Testis (tissue), 3 donors: ENCODE measurements around the gene PAWR. TPM values are rescaled to one million over a fixed set of nuclear protein-coding genes. Genes with fewer than 3 reads are reported as not detected.

ENCODE experiments used
- DNase-seq: peaks from one replicate; pipeline ENCODE4 v3.0.0-alpha.2; 2019
- H3K27ac ChIP-seq, 2 donors: fragments of 200-600 bp; sonication (generic); one replicate each; pipeline ENCODE4 v1.5.1; 2019
- H3K27me3 ChIP-seq: fragments of 200-600 bp; sonication (generic); one replicate; pipeline ENCODE4 v1.5.1; 2019
- H3K36me3 ChIP-seq: fragments of 200-600 bp; sonication (generic); one replicate; pipeline ENCODE4 v1.5.1; 2017; ENCODE audit warnings: low read depth; ENCODE audit errors: missing control alignments
- H3K4me1 ChIP-seq: fragments of 200-600 bp; sonication (generic); one replicate; pipeline ENCODE4 v1.5.1; 2019
- H3K4me3 ChIP-seq, 2 donors: fragments of 200-600 bp; sonication (generic); one replicate each; pipeline ENCODE4 v1.5.1; 2017 to 2019
- H3K9me3 ChIP-seq: fragments of 200-600 bp; sonication (generic); one replicate; pipeline ENCODE4 v1.5.1; 2017
- CTCF ChIP-seq, 3 experiments: fragments of 450-650 bp in 2 of 3; fragments of 200-600 bp in 1 of 3; sonication (generic) in 1 of 3; IDR thresholded peaks; one replicate each; pipeline ENCODE4 v1.5.1; 2016 to 2019; ENCODE audit warnings: antibody characterized with exemption in 3 of 3, mild to moderate bottlenecking in 2 of 3, moderate library complexity in 1 of 3
- POLR2A ChIP-seq: fragments of 450-650 bp; IDR thresholded peaks from one replicate; pipeline ENCODE4 v1.6.1; 2017; ENCODE audit warnings: antibody characterized with exemption, mild to moderate bottlenecking, moderate library complexity
- WGBS, 2 donors: methylation state at CpG; one replicate each; pipeline ENCODE4 v1.1.5; 2018; 5-methylcytosine and 5-hydroxymethylcytosine counted together
- intact Hi-C: fragments of 100-400 bp; cut with DNase I; formaldehyde crosslinking; loops from one replicate; pipeline ENCODE4 v1.15.1; 2023; ENCODE audit warnings: low total_unique reads
- polyA plus RNA-seq: library from polyadenylated mRNA; stranded (reverse); fragments of 350-450 nt; fragmentation: Illumina TruSeq; extraction: RNeasy Lipid Tissue Mini Kit (QIAGEN cat#74804); gene quantifications from one replicate; pipeline ENCODE4 v1.2.3, GENCODE V29; 2014; ENCODE audit warnings: low read depth, low replicate concordance; ENCODE audit not compliant: insufficient read depth
- total RNA-seq, 2 donors: library from RNA; depleted of rRNA; stranded (reverse); fragments of >200 nt; gene quantifications; one replicate each; pipeline ENCODE4 v1.2.3, GENCODE V29; 2016

Gene PAWR
- total and polyA plus RNA-seq, 3 donors from 2014 or later = 37.2 to 59.2 (median 50.2) TPM

DNA sequence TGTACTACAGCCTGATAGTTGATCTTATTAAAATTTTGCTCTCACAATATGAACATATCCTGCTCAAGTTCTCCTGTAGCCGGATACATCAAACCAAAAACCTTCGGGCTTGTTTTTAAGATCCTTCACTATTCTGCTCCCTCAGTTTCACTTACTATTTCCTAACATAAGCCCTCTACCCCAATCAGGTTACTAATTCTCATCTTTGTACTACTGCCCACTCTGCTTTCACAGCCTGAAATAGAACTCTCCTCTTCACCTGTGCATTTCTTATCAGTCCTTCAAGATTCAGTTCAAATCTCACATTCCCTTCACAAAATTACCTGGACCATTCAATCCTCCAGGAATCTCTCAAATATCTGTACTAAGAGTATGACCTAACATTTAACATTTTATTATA lies 14.2 kb downstream of the PAWR start:
- Histone ChIP-seq H3K4me3 (no peak overlapping the region), H3K27me3 (no peaks in the 10 kb centered on the region), H3K27ac (no peak overlapping the region), H3K36me3 (no peaks in the 10 kb centered on the region), H3K4me1 (peaks cover 2% of the 10 kb centered on the region), H3K9me3 (no peaks in the 10 kb centered on the region)
- no peak for DNase-seq
- TF ChIP-seq CTCF (IDR thresholded peaks at IDR 0.05) = no peak
- no peak for TF ChIP-seq POLR2A
- intact Hi-C loops = no loop called here
- 54 to 70% methylated on average over 2 of the region's 2 CpGs for WGBS, 2 donors

DNA sequence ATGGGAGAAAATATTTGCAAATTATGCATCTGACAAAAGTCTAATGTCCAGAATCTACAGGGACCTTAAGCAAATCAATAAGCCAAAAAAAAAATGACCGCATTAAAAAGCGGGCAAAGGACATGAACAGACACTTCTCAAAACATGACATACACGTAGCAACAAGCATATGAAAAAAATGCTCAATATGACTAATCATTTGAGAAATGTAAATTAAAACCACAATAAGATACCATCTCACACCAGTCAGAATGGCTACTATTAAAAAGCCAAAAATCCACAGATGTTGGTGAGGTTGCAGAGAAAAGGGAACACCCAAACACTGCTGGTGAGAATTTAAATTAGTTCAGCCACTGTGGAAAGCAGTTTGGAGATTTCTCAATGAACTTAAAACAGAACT lies 16.1 kb downstream of the PAWR start:
- intact Hi-C loops = no loop called here
- Histone ChIP-seq H3K36me3 (no peaks in the 10 kb centered on the region), H3K27me3 (no peaks in the 10 kb centered on the region), H3K4me3 (no peak overlapping the region), H3K27ac (no peak overlapping the region), H3K4me1 (peaks cover 2% of the 10 kb centered on the region), H3K9me3 (no peaks in the 10 kb centered on the region)
- DNase-seq = no peak
- WGBS, 2 donors = 94 to 97% methylated on average over 3 of the region's 3 CpGs
- TF ChIP-seq CTCF (IDR thresholded peaks at IDR 0.05) (no peak), POLR2A (no peak)

DNA sequence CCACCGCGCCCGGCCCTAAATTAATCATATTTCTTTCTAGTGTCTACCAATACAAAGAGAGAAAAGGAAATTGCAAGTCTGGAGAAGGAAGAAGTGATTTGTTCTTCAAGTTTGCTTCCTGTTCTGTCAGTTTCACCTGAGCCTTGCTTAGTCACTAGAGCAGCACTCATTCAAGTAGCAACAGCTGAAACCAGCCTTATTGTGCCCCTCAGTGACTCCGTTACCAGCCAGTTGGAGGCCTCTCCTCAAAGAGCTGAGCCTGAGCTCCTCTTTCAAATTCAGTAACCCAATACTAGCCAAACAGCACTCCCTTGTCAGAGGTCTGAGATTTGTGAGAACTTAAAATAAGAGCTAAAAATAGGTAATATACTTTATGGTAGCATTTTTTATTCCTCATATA lies 17.4 kb downstream of the PAWR start:
- H3K27me3 ChIP-seq = no peaks in the 10 kb centered on the region
- H3K4me1 ChIP-seq = peaks cover 2% of the 10 kb centered on the region
- 95 to 96% methylated on average over 4 of the region's 4 CpGs for WGBS, 2 donors
- no peak for TF ChIP-seq CTCF (IDR thresholded peaks at IDR 0.05)
- H3K4me3 ChIP-seq = no peak overlapping the region
- H3K9me3 ChIP-seq = no peaks in the 10 kb centered on the region
- DNase-seq = no peak
- intact Hi-C loops = no loop called here
- no peaks in the 10 kb centered on the region for H3K36me3 ChIP-seq
- no peak overlapping the region for H3K27ac ChIP-seq

DNA sequence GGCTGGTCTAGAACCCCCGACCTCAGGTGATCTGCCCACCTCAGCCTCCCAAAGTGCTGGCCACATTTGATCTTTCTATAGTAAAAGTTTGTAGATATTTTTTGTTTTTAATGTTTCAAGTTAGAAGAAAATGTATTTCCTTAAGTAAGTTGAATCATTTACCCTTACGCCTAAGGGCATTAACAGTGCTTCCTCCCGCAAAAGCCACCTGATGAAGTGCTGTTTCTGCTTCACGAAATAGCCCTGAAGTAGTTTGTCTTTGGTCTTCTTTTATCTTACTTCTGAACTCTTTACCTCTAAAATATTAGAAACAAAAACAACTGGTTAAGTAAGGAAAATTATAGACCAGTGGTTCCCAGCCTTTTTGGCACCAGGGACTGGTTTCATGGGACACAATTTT lies 22.7 kb downstream of the PAWR start:
- intact Hi-C loops = no loop called here
- no peak overlapping the region for H3K4me3 ChIP-seq
- TF ChIP-seq CTCF (IDR thresholded peaks at IDR 0.05) (no peak), POLR2A (no peak)
- no peak for DNase-seq
- no peaks in the 10 kb centered on the region for H3K9me3 ChIP-seq
- no peaks in the 10 kb centered on the region for H3K27me3 ChIP-seq
- 93 to 96% methylated on average over 4 of the region's 4 CpGs for whole genome bisulfite sequencing, 2 donors
- no peak overlapping the region for H3K27ac ChIP-seq
- no peaks in the 10 kb centered on the region for H3K36me3 ChIP-seq
- no peaks in the 10 kb centered on the region for H3K4me1 ChIP-seq

DNA sequence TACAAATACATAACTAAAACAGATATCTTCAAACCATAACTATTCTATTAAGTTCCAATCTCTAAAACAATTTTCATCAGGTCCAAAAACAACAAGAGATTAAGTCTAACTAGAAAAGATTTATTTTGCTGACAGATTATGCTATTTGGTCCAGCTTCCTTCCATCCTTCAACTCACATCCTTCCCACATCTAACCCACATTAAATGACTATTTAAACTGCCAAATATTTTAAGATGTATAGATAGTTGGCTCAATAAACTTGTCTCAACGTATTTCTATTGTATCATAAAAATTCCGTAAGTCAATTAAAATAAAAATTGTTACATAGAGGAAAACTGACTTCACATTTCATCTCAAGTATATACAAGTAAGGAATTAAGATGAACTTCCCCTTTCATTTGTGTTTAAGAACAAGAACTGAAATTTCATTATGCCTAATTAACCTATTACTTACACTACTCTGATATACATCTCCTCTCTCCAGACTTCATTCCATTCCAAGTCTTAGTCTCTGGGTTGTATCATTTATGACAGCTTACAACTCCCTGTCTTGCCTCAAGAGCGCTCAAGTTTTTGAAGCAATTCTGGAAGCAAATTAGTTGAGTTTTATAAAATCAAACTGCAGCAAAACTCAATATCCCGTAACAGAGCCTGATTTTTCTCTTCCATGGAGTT lies 25.4 kb downstream of the PAWR start:
- Histone ChIP-seq H3K36me3 (no peaks in the 10 kb centered on the region), H3K27ac (no peak overlapping the region), H3K27me3 (no peaks in the 10 kb centered on the region), H3K4me3 (no peak overlapping the region), H3K9me3 (no peaks in the 10 kb centered on the region), H3K4me1 (no peaks in the 10 kb centered on the region)
- TF ChIP-seq POLR2A = no peak
- no peak for TF ChIP-seq CTCF (IDR thresholded peaks at IDR 0.05)
- WGBS, 2 donors = 84 to 88% methylated on average over 4 of the region's 4 CpGs
- DNase-seq = no peak
- intact Hi-C loops = no loop called here
